Activated CD8-positive, alpha-beta memory T cell treated with anti-CD3 and anti-CD28 coated beads, Interleukin-2, amount 50 U/mL, for 24 hours (primary cell): ENCODE measurements around the gene LSM3.

Source experiments
- DNase-seq: peaks from one replicate; pipeline ENCODE4 v3.0.0-alpha.2; 2020; ENCODE audit errors: extremely low read depth

Gene LSM3

GRCh38 chr3:14157951-14158350, 20.7 kb upstream of the LSM3 start:
- DNase-seq = no peak

- DNase-seq = no peak
Measured at GRCh38 chr3:14158370-14158769, 20.2 kb upstream of the LSM3 start.

GRCh38 chr3:14159426-14159825, 19.2 kb upstream of the LSM3 start:
- DNase-seq = no peak

GRCh38 chr3:14161282-14161681, 17.3 kb upstream of the LSM3 start:
- no peak for DNase-seq

- DNase-seq = no peak
Measured at GRCh38 chr3:14162178-14162577, 16.4 kb upstream of the LSM3 start.

- DNase-seq = no peak
Measured at GRCh38 chr3:14166877-14167603, 11.6 kb upstream of the LSM3 start.

GRCh38 chr3:14169435-14169834, 9.2 kb upstream of the LSM3 start:
- no peak for DNase-seq

- DNase-seq = no peak
Measured at GRCh38 chr3:14169871-14170270, 8.7 kb upstream of the LSM3 start.

GRCh38 chr3:14170531-14171159, 8.0 kb upstream of the LSM3 start:
- DNase-seq = no peak

- DNase-seq = no peak
Measured at GRCh38 chr3:14172496-14172895, 6.1 kb upstream of the LSM3 start.

- DNase-seq = no peak
Measured at GRCh38 chr3:14174483-14174882, 4.1 kb upstream of the LSM3 start.

GRCh38 chr3:14175383-14176037, 3.1 kb upstream of the LSM3 start:
- peak; percentile 20 for DNase-seq

- no peak for DNase-seq
Measured at GRCh38 chr3:14177580-14178246, 904 bp upstream of the LSM3 start.

- no peak for DNase-seq
Measured at GRCh38 chr3:14179114-14179465, 473 bp downstream of the LSM3 start.

- DNase-seq = no peak
Measured at GRCh38 chr3:14179795-14180194, 1.2 kb downstream of the LSM3 start.

- DNase-seq = no peak
Measured at GRCh38 chr3:14181253-14181652, 2.6 kb downstream of the LSM3 start.

GRCh38 chr3:14183015-14183577, 4.5 kb downstream of the LSM3 start:
- DNase-seq = no peak

- DNase-seq = no peak
Measured at GRCh38 chr3:14186854-14187458, 8.3 kb downstream of the LSM3 start.

GRCh38 chr3:14188041-14188754, 9.6 kb downstream of the LSM3 start:
- no peak for DNase-seq

- DNase-seq = no peak
Measured at GRCh38 chr3:14194865-14195264, 16.2 kb downstream of the LSM3 start.

- no peak for DNase-seq
Measured at GRCh38 chr3:14199641-14200040, 21.0 kb downstream of the LSM3 start.
